ENCODE results near the gene CGNL1. TPM values are rescaled to one million over a fixed set of nuclear protein-coding genes. Genes with fewer than 3 reads are reported as not detected.

The CGNL1 gene
- not detected for total RNA-seq

- peaks cover 9% of the 10 kb centered on the region for H3K4me1 Mint-ChIP-seq
- no peak for DNase-seq
- ChIA-PET CTCF (no interaction called here), POLR2A (no interaction called here)
- H3K9me3 Mint-ChIP-seq: no peaks in the 10 kb centered on the region
- H3K36me3 Mint-ChIP-seq (ENCODE audit: low read depth): no peaks in the 10 kb centered on the region
- no peak within 1 kb of the TSS for H3K27ac Mint-ChIP-seq
- peak within 1 kb of the TSS; percentile 30 for H3K4me3 Mint-ChIP-seq
- peaks cover 47% of the 10 kb centered on the region for H3K27me3 Mint-ChIP-seq
Measured at GRCh38 chr15:57375827-57376695, at the start of gene CGNL1. CGNL1 (plus strand) TSS chr15:57376505; CDS start chr15:57438000, 61,495 bp downstream.

GRCh38 chr15:57327985-57328471 lies 48.3 kb upstream of the CGNL1 start:
- ChIA-PET CTCF (interaction anchor here (1.1 kb wide), 1 partner anchor 22 kb away, joined by 3 read pairs; no protein-coding TSS in a partner anchor), POLR2A (no interaction called here)
- Mint-ChIP-seq H3K4me3 (no peak overlapping the region), H3K27ac (no peak overlapping the region), H3K4me1 (peaks cover 10% of the 10 kb centered on the region), H3K9me3 (no peaks in the 10 kb centered on the region), H3K27me3 (peaks cover 10% of the 10 kb centered on the region), H3K36me3 (ENCODE audit: low read depth) (no peaks in the 10 kb centered on the region)
- DNase-seq: no peak

GRCh38 chr15:57328479-57328878 lies 47.8 kb upstream of the CGNL1 start:
- Mint-ChIP-seq H3K36me3 (ENCODE audit: low read depth) (no peaks in the 10 kb centered on the region), H3K4me3 (no peak overlapping the region), H3K9me3 (no peaks in the 10 kb centered on the region), H3K4me1 (peaks cover 10% of the 10 kb centered on the region), H3K27ac (no peak overlapping the region), H3K27me3 (peaks cover 10% of the 10 kb centered on the region)
- POLR2A ChIA-PET: no interaction called here
- DNase-seq: no peak
- CTCF ChIA-PET: interaction anchor here (1.1 kb wide), 1 partner anchor 22 kb away, joined by 3 read pairs; no protein-coding TSS in a partner anchor

GRCh38 chr15:57328897-57329296 lies 47.4 kb upstream of the CGNL1 start:
- Mint-ChIP-seq H3K9me3 (no peaks in the 10 kb centered on the region), H3K4me1 (peaks cover 10% of the 10 kb centered on the region), H3K27ac (no peak overlapping the region), H3K4me3 (no peak overlapping the region), H3K27me3 (peaks cover 10% of the 10 kb centered on the region), H3K36me3 (ENCODE audit: low read depth) (no peaks in the 10 kb centered on the region)
- ChIA-PET CTCF (interaction anchor here (1.1 kb wide), 1 partner anchor 22 kb away, joined by 3 read pairs; no protein-coding TSS in a partner anchor), POLR2A (no interaction called here)
- no peak for DNase-seq

GRCh38 chr15:57329582-57330367 lies 46.5 kb upstream of the CGNL1 start:
- Mint-ChIP-seq H3K36me3 (ENCODE audit: low read depth) (no peaks in the 10 kb centered on the region), H3K4me1 (peaks cover 10% of the 10 kb centered on the region), H3K4me3 (no peak overlapping the region), H3K27me3 (peaks cover 12% of the 10 kb centered on the region), H3K27ac (no peak overlapping the region), H3K9me3 (no peaks in the 10 kb centered on the region)
- ChIA-PET POLR2A (no interaction called here), CTCF (no interaction called here)
- DNase-seq: no peak

GRCh38 chr15:57330619-57331340 lies 45.5 kb upstream of the CGNL1 start:
- Mint-ChIP-seq H3K4me1 (peaks cover 10% of the 10 kb centered on the region), H3K36me3 (ENCODE audit: low read depth) (no peaks in the 10 kb centered on the region), H3K27ac (no peak overlapping the region), H3K9me3 (no peaks in the 10 kb centered on the region), H3K4me3 (no peak overlapping the region), H3K27me3 (peaks cover 12% of the 10 kb centered on the region)
- DNase-seq: no peak
- POLR2A ChIA-PET: no interaction called here
- CTCF ChIA-PET: no interaction called here

GRCh38 chr15:57332326-57332725 lies 44.0 kb upstream of the CGNL1 start:
- H3K27ac Mint-ChIP-seq: no peak overlapping the region
- CTCF ChIA-PET: no interaction called here
- H3K4me3 Mint-ChIP-seq: no peak overlapping the region
- peaks cover 12% of the 10 kb centered on the region for H3K27me3 Mint-ChIP-seq
- H3K4me1 Mint-ChIP-seq: peaks cover 10% of the 10 kb centered on the region
- POLR2A ChIA-PET: no interaction called here
- no peak for DNase-seq
- H3K36me3 Mint-ChIP-seq (ENCODE audit: low read depth): no peaks in the 10 kb centered on the region
- H3K9me3 Mint-ChIP-seq: no peaks in the 10 kb centered on the region

GRCh38 chr15:57333487-57333886 lies 42.8 kb upstream of the CGNL1 start:
- Mint-ChIP-seq H3K27me3 (peaks cover 12% of the 10 kb centered on the region), H3K4me3 (no peak overlapping the region), H3K9me3 (no peaks in the 10 kb centered on the region), H3K36me3 (ENCODE audit: low read depth) (no peaks in the 10 kb centered on the region), H3K27ac (no peak overlapping the region), H3K4me1 (peaks cover 10% of the 10 kb centered on the region)
- no peak for DNase-seq
- POLR2A ChIA-PET: no interaction called here
- CTCF ChIA-PET: no interaction called here

GRCh38 chr15:57334257-57334656 lies 42.0 kb upstream of the CGNL1 start:
- POLR2A ChIA-PET: no interaction called here
- peaks cover 8% of the 10 kb centered on the region for H3K27me3 Mint-ChIP-seq
- H3K4me3 Mint-ChIP-seq: no peak overlapping the region
- CTCF ChIA-PET: no interaction called here
- H3K36me3 Mint-ChIP-seq (ENCODE audit: low read depth): no peaks in the 10 kb centered on the region
- H3K4me1 Mint-ChIP-seq: peaks cover 10% of the 10 kb centered on the region
- no peaks in the 10 kb centered on the region for H3K9me3 Mint-ChIP-seq
- no peak overlapping the region for H3K27ac Mint-ChIP-seq
- DNase-seq: no peak

- no peaks in the 10 kb centered on the region for H3K36me3 Mint-ChIP-seq (ENCODE audit: low read depth)
- POLR2A ChIA-PET: no interaction called here
- H3K9me3 Mint-ChIP-seq: no peaks in the 10 kb centered on the region
- no peak overlapping the region for H3K27ac Mint-ChIP-seq
- DNase-seq: no peak
- H3K4me1 Mint-ChIP-seq: peaks cover 2% of the 10 kb centered on the region
- no peak overlapping the region for H3K4me3 Mint-ChIP-seq
- H3K27me3 Mint-ChIP-seq: peaks cover 6% of the 10 kb centered on the region
- CTCF ChIA-PET: interaction anchor here (1.0 kb wide), 1 partner anchor 192 kb away, joined by 3 read pairs; no protein-coding TSS in a partner anchor
Measured at GRCh38 chr15:57335293-57335715, 41.0 kb upstream of the CGNL1 start.

GRCh38 chr15:57335719-57336118 lies 40.6 kb upstream of the CGNL1 start:
- CTCF ChIA-PET: interaction anchor here (1.0 kb wide), 1 partner anchor 192 kb away, joined by 3 read pairs; no protein-coding TSS in a partner anchor
- no peak overlapping the region for H3K27ac Mint-ChIP-seq
- H3K4me3 Mint-ChIP-seq: no peak overlapping the region
- peaks cover 6% of the 10 kb centered on the region for H3K27me3 Mint-ChIP-seq
- no peaks in the 10 kb centered on the region for H3K36me3 Mint-ChIP-seq (ENCODE audit: low read depth)
- no peak for DNase-seq
- POLR2A ChIA-PET: no interaction called here
- no peaks in the 10 kb centered on the region for H3K9me3 Mint-ChIP-seq
- H3K4me1 Mint-ChIP-seq: no peaks in the 10 kb centered on the region

GRCh38 chr15:57337868-57338411 lies 38.4 kb upstream of the CGNL1 start:
- Mint-ChIP-seq H3K27me3 (peaks cover 10% of the 10 kb centered on the region), H3K36me3 (ENCODE audit: low read depth) (no peaks in the 10 kb centered on the region), H3K9me3 (no peaks in the 10 kb centered on the region), H3K27ac (no peak overlapping the region), H3K4me1 (no peaks in the 10 kb centered on the region), H3K4me3 (no peak overlapping the region)
- no peak for DNase-seq
- CTCF ChIA-PET: interaction anchor here (2.2 kb wide), 1 partner anchor 190 kb away, joined by 11 read pairs; no protein-coding TSS in a partner anchor
- POLR2A ChIA-PET: no interaction called here

Measured in activated CD4-positive, alpha-beta memory T cell treated with anti-CD3 and anti-CD28 coated beads, Interleukin-2, amount 10 ng/mL, durations not matched to agents 7 days and 5 days (primary cell).